Stimulated activated CD8-positive, alpha-beta memory T cell treated with anti-CD3 and anti-CD28 coated beads, Interleukin-4, amount 100 ng/mL, for 24 hours (primary cell): ENCODE measurements around the gene DSC2.

ENCODE experiments used
- DNase-seq: peaks from one replicate; pipeline ENCODE4 v3.0.0-alpha.2; 2020; ENCODE audit warnings: low read depth

DSC2 gene

DNA sequence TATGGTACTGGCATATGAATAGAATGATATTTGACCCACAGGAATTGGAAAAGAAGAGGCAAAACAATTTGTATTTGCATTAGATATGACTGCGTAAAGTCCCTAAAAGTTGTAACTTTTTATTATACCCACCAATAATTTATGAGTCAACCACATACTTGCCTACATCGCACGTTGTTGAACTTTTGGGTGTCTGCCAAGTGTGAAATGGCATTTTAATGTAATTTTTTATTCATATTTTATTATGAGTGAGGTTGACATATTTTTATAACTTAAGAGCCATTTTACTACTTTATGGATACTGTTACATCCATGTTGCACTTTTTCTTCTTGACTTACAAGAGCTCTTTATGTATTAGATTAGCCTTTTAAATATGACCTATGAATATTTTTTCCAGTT, 4.6 kb downstream of the DSC2 start:
- DNase-seq, result no peak

DNA sequence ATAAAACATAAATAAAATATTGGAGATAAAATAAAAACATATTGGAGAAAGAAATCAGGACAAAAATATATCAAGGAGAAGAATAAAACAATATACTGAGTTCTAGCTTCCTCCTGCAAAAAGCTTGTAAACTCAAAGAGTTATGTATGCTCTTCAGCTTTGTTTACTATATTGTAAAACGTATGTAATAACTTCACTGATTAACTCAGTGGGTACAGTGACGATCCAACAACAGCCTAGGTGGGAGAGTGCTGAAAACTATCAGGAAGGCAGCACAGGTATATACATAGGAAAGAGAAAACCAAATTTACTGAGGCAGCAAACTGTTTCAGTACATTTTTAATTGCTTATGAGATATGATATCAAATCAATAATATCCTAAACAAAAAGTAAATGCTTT, 8.3 kb downstream of the DSC2 start:
- no peak for DNase-seq

DNA sequence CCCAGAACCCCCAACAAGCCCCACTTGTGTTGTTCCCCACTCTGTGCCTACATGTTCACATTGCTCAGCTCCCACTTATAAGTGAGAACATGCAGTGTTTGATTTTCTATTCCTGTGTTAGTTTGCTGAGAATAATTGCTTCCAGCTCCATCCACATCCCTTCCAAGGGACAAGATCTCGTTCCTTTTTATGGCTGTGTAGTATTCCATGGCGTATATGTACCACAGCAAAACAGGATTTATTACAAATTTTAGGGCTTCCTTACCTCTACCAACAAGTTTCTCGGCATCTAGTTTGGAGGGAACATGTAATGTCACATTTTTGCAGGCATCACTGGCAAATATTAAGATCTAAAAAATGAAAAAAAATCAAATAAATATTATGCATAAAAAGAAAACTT, 8.9 kb downstream of the DSC2 start:
- no peak for DNase-seq

DNA sequence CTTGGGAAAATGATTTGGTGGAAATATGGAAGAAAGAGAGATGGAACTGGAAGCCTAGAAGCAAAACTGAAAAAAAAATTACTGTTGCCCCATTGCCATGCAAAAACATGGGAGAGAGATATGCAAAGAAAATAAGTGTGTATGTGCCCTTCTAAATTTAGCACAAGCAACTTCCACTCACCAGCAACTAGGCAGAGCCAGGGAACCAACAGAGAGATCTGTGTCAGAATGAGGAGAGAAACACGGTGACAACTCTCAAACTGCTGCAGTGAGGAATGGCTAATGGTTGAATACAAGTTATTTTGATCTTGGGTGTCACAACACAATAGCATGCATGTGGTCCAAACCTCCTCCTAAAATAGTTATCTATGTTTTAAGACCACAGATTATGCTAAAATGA, 10.9 kb downstream of the DSC2 start:
- no peak for DNase-seq

DNA sequence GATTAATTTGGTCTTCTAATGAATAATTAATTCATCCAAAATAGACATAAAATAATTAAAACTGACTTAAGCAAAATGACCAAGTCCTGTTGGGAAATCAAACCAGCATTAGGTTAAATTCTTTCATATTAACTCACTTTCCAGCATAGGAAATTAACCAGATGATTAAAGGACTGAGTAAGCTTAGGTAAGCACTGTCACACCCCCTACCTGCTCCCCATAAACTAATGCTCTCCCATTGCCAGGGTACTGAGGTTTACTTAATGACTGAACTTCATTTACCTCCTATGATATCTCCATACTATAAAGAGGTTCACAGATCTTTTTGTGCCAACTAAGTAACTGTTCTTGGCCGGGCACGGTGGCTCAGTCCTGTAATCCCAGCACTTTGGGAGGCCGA, 13.7 kb downstream of the DSC2 start:
- no peak for DNase-seq

DNA sequence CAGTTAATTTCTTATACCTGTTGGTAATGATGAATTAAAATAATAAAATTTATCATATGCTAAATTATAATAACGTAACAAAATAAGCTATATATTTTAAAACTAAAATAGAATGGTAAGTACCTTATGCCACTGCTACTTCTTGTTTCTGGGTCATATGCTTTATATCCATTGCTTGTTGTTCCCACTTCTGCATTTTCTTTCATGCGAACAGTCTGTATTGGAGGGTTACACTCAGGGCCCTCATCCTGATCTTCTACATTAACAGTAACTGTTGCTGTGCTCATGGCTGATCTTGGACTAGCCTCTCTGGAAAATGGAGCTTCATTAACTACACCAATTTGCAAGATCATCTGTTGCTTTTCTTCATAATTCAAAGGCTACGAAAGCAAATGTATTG, 22.2 kb downstream of the DSC2 start:
- no peak for DNase-seq

DNA sequence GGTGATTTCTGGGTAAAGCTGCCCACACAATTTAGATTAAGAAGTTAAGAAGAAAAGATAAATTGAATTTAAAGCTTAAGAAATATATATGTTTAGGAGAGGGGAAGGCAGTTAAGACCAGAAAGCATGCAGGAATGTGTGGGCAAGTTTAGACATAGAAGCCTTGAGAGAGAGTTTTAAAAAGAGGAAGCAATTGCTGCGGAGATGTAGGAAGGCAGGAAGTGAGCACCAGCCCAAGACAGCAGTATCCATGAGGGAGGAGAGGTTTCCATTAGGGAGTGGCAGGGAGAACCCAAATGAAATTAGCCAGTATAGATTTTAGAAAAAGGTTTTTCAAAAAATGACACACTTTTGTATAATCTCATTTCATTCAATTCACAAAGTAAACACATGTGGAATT, 24.3 kb downstream of the DSC2 start:
- no peak for DNase-seq

DNA sequence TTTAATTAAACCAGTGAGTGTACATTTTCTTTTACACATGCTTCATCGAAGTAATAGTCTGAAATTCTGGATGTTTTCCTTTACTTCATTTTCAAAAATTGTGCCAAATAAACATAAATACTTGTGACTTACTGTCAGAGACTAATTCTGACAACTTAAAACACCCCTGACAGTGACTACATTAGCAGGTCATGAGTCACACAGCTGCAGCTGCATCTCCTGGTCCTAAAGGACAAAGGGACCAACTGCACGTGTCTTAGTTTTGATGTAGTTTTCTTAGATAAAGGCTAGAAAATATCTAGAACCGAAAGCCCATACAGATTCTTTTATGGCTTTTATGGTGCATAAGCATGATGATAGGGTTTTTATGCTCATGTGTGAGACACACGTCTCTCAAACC, 30.0 kb downstream of the DSC2 start:
- no peak for DNase-seq

DNA sequence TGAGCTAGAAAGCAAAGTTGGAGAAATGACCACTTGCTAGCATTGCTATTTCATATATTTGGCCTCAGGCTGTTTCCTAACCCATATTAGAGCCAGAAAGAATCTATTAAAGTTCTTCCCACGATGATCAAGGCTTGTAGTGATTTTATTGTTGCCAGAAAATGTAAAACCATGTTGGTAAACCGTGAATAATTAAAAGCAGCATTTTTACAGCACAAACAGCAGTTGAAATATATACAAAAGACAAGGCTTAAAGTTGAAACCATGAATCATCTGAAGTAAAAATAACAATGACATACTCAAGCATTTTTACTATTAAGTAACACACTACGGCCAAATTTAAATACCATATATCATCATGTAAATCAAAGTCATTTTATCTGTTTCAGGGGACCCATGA, 32.0 kb downstream of the DSC2 start:
- DNase-seq, result no peak

DNA sequence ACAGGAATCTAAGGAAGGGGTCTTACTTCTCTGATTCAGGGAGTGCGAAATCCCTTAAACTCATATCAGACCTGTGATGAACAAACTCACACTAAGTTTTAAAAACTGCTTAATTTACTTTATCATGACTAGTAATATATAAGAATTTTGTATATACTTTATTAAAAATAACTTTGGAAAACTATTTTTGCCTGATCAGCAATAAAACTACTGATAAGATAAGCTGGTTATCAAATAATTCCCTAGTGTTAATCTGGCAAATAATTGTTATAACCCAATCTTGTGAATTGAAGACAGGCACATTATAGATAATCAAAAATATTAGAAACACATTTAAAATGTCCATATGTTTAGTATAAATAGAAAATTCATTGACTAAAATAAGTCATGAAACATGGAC, 36.0 kb downstream of the DSC2 start:
- DNase-seq, result no peak

DNA sequence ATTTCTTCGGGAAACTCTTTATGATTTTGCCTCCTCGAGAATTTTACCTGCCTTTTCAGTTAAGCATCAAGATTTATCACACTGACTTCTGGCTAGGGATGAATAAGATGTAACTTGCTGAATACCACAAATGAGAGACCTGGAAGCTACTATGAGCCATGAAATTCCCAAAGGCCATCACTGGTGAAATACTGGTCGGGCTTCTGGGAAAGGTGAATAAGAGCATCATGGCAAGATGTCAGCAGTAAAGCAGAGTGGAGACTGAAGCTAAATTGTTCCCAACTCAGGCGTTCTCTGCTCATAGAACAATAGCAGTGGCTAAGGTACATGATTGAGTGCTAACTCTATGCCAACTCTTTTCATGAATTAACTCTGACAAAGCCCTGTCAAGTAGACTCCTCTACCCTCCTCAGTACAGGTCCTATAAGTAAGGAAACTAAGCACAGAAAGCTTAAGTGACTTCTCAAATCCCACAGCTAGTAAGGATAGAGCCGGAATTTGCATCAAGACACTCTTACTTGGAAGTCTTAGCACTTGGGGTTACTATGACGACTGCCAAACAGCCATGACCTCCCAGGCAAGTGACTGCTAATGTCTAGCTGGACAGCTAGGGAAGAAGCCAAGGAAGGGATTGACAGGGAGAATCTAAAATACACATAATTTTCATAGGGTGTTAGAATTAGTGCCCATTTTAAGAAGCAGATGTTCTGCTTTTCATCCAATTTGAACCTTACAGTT, 37.0 kb downstream of the DSC2 start:
- DNase-seq, result no peak

DNA sequence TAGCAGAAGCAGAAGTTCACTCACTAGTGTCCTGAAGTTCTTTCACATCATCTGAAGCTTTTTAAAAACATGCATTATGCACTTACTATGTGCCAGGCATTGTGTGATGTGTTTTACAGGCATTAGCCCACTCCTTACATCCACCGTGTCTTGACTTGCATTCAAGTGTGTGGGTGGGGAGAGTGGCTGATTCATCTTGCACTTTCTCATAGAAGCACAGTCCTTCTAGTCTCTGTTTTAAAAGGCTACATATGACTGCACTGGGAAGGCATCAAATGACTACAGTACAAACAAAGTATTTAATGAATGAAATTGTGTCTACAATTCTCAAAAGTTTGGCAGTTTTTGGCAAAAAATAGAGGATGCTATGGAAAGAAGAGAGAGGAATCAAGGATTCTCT, 38.1 kb downstream of the DSC2 start:
- DNase-seq, result no peak

DNA sequence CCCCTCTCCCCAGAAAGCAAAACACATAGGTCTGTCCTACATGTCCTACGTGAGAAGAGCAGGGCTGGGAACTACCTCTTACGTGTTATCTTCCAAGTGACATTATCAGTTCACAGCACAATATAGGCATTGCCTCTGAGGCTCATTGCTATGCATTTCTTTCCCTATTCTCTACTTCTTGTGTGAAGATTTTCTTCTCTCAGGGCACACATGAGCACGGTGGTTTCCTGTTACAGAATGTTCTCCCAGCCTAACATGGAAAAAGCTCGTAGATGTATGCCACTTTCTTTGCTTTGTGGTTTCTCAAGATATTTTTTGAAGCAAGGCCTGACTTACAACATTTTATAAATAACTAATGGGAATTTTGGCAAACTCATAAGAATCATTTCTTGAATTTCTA, 40.3 kb downstream of the DSC2 start:
- no peak for DNase-seq

DNA sequence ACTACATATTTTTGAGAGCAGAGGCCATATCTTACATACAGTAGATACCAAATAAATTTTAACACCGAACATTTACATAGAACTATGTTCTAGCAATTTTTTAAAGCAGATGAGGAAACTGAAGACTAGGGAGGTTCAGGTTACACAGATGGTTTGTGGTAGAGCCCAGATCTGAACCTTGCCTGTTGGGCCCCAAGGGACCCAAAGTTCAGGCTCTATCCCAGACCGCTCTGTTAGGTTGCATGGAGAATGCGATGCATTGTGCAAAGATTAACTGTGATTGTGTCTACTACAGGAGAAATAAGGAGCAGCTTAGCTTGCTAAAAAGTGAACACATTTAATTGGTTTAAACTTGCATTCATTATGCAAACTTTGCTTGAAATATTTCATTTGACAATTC, 43.3 kb downstream of the DSC2 start:
- DNase-seq, result no peak

DNA sequence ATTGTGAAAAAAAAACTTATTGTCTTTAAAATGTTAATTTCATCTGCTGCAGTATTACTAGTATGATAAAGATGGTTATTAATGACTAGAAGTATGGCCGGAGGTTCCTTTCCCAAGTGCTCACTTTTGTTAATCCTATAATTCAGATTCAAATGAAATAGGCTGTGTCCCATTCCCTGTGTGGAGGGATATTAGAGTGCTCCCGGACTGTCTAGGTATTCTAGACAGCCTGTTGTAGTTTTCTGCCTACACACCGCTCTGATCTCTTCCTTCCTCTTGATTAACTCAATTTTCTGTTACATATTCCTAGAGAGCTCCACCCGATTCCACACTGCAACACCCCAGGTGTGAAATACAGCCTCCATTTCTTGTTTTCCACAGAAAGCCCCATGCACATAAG, 44.3 kb downstream of the DSC2 start:
- no peak for DNase-seq

DNA sequence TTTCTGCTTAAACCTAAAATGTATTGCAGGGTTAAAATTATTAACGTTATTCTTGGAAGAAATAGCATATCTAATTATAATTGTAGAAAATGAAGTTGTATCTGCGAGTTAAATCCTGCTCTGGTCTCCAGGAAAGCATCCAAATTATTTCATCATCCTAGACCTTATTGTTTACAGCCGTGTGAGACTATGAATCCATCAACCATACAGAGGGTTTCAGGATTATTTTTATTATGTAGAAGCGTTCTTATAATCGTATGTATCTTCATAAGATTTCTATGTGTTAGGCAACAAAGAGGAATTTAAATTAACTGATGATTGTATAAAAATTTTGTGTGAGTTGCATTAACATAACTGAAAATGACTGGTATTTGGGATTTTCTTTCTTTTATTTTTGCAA, 45.2 kb downstream of the DSC2 start:
- no peak for DNase-seq

DNA sequence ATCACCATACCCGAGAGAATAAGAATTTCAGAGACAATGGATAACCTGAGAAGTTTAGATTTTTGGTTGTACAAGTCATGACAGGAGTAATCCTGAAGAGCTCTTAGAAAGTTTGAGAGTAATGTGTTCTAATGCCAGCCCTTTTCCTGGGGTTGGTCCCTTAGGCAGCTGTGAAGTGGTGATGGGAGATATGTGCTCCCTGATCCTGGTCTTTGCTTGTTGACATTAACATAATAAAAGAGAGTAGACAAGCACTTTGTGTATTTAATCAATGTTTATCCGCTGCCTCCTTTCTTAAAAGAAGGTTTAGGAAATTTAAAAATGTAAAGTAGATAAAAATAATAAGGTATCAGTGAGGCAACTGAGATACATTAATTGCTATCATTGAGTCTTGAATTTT, 45.9 kb downstream of the DSC2 start:
- DNase-seq, result no peak

DNA sequence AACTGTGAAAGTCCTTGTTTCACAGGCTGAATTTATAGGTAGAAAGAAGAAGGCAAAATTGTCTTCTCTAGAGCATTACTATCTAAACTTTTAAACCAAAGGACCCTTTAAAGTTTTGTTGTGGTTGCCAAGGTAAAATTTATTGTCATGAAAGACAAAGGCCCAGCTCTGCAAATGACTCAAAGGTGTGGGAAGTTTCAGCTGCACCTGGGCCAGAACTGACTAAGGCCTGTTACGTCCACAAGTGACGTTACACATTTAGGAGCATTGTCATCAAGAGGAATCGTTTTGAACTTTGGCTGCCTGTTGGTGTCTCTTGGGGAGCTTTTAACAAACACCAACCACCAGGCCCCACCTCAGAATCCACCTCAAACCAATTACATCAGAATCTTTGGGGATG, 51.6 kb downstream of the DSC2 start:
- no peak for DNase-seq

DNA sequence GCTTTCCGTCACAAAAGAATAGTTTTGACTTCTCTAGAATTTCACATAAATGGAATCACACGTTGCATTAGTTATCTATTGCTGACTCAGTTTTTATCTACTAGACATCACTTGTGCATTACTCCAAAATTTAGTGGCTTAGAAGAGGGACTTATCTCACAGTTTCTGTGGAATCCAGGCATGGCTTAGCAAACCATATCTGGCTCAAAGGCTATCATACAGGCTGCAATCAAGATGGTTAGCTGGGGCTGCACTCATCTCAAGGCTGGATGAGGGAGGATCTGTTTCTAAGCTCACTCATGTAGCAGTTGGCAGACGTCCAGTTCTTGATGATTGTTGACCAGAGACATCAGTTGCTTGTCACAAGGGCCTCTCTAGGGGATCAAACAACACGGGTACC, 53.0 kb downstream of the DSC2 start:
- DNase-seq, result no peak

DNA sequence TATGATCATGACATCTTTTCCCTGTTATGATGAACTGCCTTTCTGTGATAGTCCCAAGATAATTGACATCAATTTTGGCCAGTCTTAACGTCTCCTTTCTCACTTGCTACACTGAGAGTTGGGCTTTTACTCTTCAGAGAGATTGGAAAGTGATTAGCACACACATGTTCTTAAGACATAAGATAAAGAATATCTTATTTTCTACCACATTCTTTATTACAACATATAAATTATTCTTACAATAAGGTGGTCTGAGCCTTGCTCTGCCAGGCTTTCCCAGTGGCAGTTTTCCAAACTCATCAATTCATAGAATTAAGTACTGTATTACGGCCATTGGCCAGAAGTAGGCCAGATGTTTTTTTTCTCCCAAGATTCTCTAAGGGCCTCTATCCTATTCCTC, 54.0 kb downstream of the DSC2 start:
- DNase-seq, result no peak

DNA sequence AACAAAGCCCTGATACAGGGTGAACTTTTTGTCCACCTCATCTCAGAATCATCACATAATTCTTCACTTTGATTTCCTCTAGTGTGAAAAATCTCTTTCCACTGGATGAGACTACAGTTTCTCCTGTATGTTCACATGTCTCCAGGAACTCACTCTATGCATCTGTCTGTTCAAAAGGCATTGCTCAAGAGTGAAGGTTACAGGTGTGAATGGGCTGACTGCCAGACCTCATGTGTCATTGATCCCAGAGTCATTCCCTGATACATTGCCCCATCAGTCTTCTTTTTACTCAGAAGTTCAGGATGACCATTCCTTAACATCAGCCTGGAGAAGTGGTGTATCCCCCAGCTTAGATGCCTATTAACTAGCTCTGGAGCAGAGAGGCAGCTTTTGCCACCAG, 55.3 kb downstream of the DSC2 start:
- DNase-seq, result no peak

DNA sequence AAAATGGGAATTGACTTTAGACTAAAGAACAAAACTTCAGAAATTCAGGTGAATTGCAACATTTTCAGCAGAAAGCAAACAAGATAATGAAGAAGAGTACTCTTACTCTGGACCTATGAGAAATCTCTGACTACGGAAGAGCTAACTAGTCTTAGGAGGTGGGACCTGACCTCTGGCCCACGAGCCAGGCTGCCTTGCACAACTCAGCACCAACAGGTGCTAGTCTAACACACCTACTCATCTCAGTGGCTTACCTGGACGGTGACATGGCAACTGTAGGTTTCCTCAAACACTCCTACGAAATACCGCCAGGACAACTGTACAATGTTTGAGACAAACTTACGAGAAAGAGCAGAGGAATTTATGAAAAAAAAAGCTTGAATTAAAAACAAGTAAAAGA, 56.6 kb downstream of the DSC2 start:
- DNase-seq, result no peak

DNA sequence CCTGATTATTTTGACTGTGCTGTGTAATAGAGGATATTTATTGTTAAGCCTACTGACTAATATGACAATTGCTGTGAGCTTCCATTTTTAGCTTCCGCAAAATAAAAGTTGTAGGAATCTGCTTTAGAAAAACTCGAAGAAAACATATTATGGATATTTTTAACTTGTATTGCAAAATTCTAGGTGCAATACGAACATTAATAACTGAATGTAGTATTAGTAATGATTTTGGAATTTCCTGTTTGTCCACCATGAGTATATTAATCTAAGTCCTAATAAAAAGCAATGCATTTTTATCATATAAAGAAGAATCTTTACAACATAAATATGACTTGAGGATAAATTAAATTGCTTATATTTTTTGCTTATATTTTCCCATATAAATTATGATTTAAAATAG, 57.3 kb downstream of the DSC2 start:
- no peak for DNase-seq

DNA sequence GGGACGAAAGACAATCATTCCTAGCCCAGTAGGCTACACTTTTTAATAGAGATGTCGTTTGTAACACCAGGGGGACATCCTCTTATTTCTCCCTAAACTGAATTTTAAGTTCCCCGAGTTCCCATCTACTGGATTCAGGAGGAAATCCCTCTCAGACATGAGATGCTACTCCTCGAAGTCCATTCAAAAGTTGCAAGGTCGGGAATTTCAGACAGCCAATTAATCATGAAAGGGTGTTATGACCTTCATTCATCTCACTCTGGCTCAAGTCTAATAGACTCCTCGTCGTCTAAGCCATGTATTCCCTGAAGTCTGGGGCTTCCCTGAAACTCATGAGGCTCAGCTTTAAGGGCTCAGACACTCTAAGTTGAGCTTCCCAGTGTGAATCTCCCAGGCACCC, 58.5 kb downstream of the DSC2 start:
- no peak for DNase-seq
